IMR-90 (cell line): Measurements from ENCODE around the gene SRPRA.

Source experiments
- CHD1 ChIP-seq: IDR thresholded peaks from 2 replicates; pipeline ENCODE4 v1.6.1; 2012; ENCODE audit warnings: low read depth, low read length, improper control_type of control experiment
- CTCF ChIP-seq: conservative IDR thresholded peaks from 2 replicates; pipeline ENCODE4 v1.5.1; 2012; ENCODE audit warnings: mild to moderate bottlenecking, low read depth, low read length, improper control_type of control experiment
- ELK1 ChIP-seq: fragments of 150-350 bp; IDR thresholded peaks from 2 replicates; pipeline ENCODE4 v1.6.1; 2016; ENCODE audit warnings: low read depth, mild to moderate bottlenecking, low read length, moderate library complexity, borderline replicate concordance
- MXI1 ChIP-seq: IDR thresholded peaks from 2 replicates; pipeline ENCODE4 v1.6.1; 2012; ENCODE audit warnings: low read depth, mild to moderate bottlenecking, low read length, moderate library complexity, borderline replicate concordance
- NFE2L2 ChIP-seq: fragments of 150-350 bp; IDR thresholded peaks from 2 replicates; pipeline ENCODE4 v1.6.1; 2016; ENCODE audit warnings: low read depth, mild to moderate bottlenecking, low read length
- POLR2A ChIP-seq: IDR thresholded peaks from 2 replicates; pipeline ENCODE4 v1.6.1; 2012; ENCODE audit warnings: mild to moderate bottlenecking, low read depth, low read length
- RAD21 ChIP-seq: IDR thresholded peaks from 2 replicates; pipeline ENCODE4 v1.6.1; 2012; ENCODE audit warnings: low read length, improper control_type of control experiment
- RFX5 ChIP-seq: IDR thresholded peaks from 2 replicates; pipeline ENCODE4 v1.8.0; 2012; ENCODE audit warnings: low read depth, mild to moderate bottlenecking, low read length, moderate library complexity
- SMC3 ChIP-seq: fragments of 150-350 bp; IDR thresholded peaks from 2 replicates; pipeline ENCODE4 v1.6.1; 2016; ENCODE audit warnings: low read depth, mild to moderate bottlenecking, antibody characterized with exemption, low read length, moderate library complexity
- USF2 ChIP-seq: fragments of 150-350 bp; IDR thresholded peaks from 2 replicates; pipeline ENCODE4 v1.6.1; 2017; ENCODE audit warnings: mild to moderate bottlenecking, antibody characterized with exemption, low read length, low read depth

- TF ChIP-seq CTCF (no peak), SMC3 (no peak), ELK1 (no peak), CHD1 (no peak), MXI1 (no peak), POLR2A (no peak), NFE2L2 (no peak), USF2 (no peak), RFX5 (no peak), RAD21 (no peak)
Observed at GRCh38 chr11:126280595-126280994, 11.9 kb upstream of the SRPRA start.
